ENCODE data around the gene CTSH. TPM values are rescaled to one million over a fixed set of nuclear protein-coding genes. Genes with fewer than 3 reads are reported as not detected.

CTSH gene
- total and polyA plus RNA-seq, 2 of the 13 experiments (the other 11 are each of a cell fraction or from before 2014, with no cell fraction given): 265 to 653 TPM

GRCh38 chr15:78959360-78959759 lies 14.5 kb upstream of the CTSH start:
- no peak for TF ChIP-seq ZC3H13 (CRISPR knock-in tag; IDR thresholded peaks at IDR 0.05)
- TF ChIP-seq, protein P1, sequence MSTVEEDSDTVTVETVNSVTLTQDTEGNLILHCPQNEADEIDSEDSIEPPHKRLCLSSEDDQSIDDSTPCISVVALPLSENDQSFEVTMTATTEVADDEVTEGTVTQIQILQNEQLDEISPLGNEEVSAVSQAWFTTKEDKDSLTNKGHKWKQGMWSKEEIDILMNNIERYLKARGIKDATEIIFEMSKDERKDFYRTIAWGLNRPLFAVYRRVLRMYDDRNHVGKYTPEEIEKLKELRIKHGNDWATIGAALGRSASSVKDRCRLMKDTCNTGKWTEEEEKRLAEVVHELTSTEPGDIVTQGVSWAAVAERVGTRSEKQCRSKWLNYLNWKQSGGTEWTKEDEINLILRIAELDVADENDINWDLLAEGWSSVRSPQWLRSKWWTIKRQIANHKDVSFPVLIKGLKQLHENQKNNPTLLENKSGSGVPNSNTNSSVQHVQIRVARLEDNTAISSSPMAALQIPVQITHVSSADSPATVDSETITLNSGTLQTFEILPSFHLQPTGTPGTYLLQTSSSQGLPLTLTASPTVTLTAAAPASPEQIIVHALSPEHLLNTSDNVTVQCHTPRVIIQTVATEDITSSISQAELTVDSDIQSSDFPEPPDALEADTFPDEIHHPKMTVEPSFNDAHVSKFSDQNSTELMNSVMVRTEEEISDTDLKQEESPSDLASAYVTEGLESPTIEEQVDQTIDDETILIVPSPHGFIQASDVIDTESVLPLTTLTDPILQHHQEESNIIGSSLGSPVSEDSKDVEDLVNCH (CRISPR knock-in tag; IDR thresholded peaks at IDR 0.05): no peak
- no peak for TF ChIP-seq AKAP8 (CRISPR knock-in tag; IDR thresholded peaks at IDR 0.05)
- TF ChIP-seq NFKB2 (CRISPR knock-in tag; IDR thresholded peaks at IDR 0.05; ENCODE audit: borderline replicate concordance): no peak
- no peak for TF ChIP-seq YY1 (IDR thresholded peaks at IDR 0.05; ENCODE audit: insufficient read depth, insufficient replicate concordance, low read depth, low read length)
- TF ChIP-seq RAD21 (CRISPR knock-in tag; IDR thresholded peaks at IDR 0.05): no peak
- no peak for TF ChIP-seq ZNF451 (CRISPR knock-in tag; IDR thresholded peaks at IDR 0.05)
- no peak for TF ChIP-seq ZNF569 (CRISPR knock-in tag; IDR thresholded peaks at IDR 0.05; ENCODE audit: borderline replicate concordance)
- TF ChIP-seq MYNN (CRISPR knock-in tag; IDR thresholded peaks at IDR 0.05; ENCODE audit: low read depth): no peak
- no peak for TF ChIP-seq ZNF614 (CRISPR knock-in tag; IDR thresholded peaks at IDR 0.05; ENCODE audit: borderline replicate concordance)
- TF ChIP-seq ZNF616 (CRISPR knock-in tag; IDR thresholded peaks at IDR 0.05; ENCODE audit: low read depth): no peak
- TF ChIP-seq ZNF546 (CRISPR knock-in tag; conservative IDR thresholded peaks at IDR 0.05): no peak
- TF ChIP-seq KDM6A (CRISPR knock-in tag; IDR thresholded peaks at IDR 0.05; ENCODE audit: low read depth): no peak
- no peak for TF ChIP-seq GZF1 (CRISPR knock-in tag; IDR thresholded peaks at IDR 0.05)
- no peak for TF ChIP-seq ZSCAN22 (CRISPR knock-in tag; IDR thresholded peaks at IDR 0.05)
- no peak for TF ChIP-seq PRDM15 (CRISPR knock-in tag; IDR thresholded peaks at IDR 0.05)
- TF ChIP-seq IRF2 (CRISPR knock-in tag; IDR thresholded peaks at IDR 0.05): no peak
- TF ChIP-seq, protein P2, sequence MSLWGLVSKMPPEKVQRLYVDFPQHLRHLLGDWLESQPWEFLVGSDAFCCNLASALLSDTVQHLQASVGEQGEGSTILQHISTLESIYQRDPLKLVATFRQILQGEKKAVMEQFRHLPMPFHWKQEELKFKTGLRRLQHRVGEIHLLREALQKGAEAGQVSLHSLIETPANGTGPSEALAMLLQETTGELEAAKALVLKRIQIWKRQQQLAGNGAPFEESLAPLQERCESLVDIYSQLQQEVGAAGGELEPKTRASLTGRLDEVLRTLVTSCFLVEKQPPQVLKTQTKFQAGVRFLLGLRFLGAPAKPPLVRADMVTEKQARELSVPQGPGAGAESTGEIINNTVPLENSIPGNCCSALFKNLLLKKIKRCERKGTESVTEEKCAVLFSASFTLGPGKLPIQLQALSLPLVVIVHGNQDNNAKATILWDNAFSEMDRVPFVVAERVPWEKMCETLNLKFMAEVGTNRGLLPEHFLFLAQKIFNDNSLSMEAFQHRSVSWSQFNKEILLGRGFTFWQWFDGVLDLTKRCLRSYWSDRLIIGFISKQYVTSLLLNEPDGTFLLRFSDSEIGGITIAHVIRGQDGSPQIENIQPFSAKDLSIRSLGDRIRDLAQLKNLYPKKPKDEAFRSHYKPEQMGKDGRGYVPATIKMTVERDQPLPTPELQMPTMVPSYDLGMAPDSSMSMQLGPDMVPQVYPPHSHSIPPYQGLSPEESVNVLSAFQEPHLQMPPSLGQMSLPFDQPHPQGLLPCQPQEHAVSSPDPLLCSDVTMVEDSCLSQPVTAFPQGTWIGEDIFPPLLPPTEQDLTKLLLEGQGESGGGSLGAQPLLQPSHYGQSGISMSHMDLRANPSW (CRISPR knock-in tag; IDR thresholded peaks at IDR 0.05; ENCODE audit: borderline replicate concordance): no peak
- H2AFZ ChIP-seq (ENCODE audit: low read length): no peak overlapping the region
- DNase-seq (ENCODE audit: low spot score) (no peak), ATAC-seq (no peak), FAIRE-seq (no peak)
- ChIA-PET CTCF (ENCODE audit: low intra/inter-chr PET ratio, low total read pairs) (no interaction called here), POLR2A (interaction anchor here (1.5 kb wide), 1 partner anchor 9 kb away, joined by 4 read pairs; no protein-coding TSS in a partner anchor)
- H3K4me3 ChIP-seq (replicated peaks in 1 of 3; ENCODE audit: insufficient read depth in 1 of 3, low read depth in 2 of 3, low read length in 3 of 3): no peak overlapping the region
- 74% methylated on average over 10 of the region's 10 CpGs for WGBS (ENCODE audit: low lambda C conversion rate)
- no peaks in the 10 kb centered on the region; a peak in 1 of 5 replicates for H3K27me3 ChIP-seq (ENCODE audit: control insufficient read depth in 1 of 2, insufficient read depth in 2 of 2, low read length in 2 of 2)
- no peak overlapping the region for H3K4me2 ChIP-seq (ENCODE audit: low read depth, low read length)
- in situ Hi-C loops (cut with HindIII; ENCODE audit: extremely low pct_ligation_motif_present, low pct_unique_long_range_greater_than_20kb) (no loop called here), intact Hi-C loops (cut with micrococcal nuclease; ENCODE audit: unreplicated experiment) (no loop called here)
- no TSS peak for BruUV-seq (replicated peaks)
- H3K9ac ChIP-seq (ENCODE audit: insufficient read depth, low read depth, low read length): no peak overlapping the region
- no peaks in the 10 kb centered on the region for H3K79me2 ChIP-seq (ENCODE audit: insufficient read depth, low read length)
- H3K36me3 ChIP-seq (replicated peaks in 1 of 2; ENCODE audit: control insufficient read depth in 1 of 2, insufficient read depth in 2 of 2, low read length in 2 of 2): no peaks in the 10 kb centered on the region
- no peaks in the 10 kb centered on the region for H3K9me3 ChIP-seq (ENCODE audit: low read length)
- no peaks in the 10 kb centered on the region for H4K20me1 ChIP-seq (ENCODE audit: insufficient read depth, low read length)
- H3K27ac ChIP-seq (ENCODE audit: extremely low read length, insufficient read depth, low read length): no peak overlapping the region
- peaks cover 12% of the 10 kb centered on the region; the same call in 1 of the 2 replicates for H3K4me1 ChIP-seq (ENCODE audit: insufficient read depth, low read length)
